ENCODE data around the gene PTPRN2.

DNA sequence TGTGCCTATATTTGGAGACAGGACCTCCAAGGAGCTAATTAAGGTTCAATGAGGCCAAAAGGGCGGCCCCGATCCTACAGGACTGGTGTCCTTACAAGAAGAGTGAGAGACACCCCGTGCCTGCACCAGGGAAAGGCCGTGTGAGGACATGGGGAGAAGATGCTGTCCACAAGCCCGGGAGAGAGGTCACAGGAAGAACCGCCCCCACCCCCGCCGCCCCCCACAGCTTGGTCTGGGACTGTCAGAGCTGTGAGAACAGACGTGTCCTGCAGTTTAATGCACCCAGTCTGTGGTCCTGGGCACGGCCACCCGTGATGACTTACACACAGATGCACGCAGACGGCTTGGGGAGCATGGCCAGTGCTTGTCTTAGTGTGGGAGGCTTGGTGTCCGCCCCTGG, 851.3 kb downstream of the PTPRN2 start:
- TF ChIP-seq FOXM1 (IDR thresholded peaks at IDR 0.05; ENCODE audit: borderline replicate concordance) = no peak
- TF ChIP-seq, protein P1, sequence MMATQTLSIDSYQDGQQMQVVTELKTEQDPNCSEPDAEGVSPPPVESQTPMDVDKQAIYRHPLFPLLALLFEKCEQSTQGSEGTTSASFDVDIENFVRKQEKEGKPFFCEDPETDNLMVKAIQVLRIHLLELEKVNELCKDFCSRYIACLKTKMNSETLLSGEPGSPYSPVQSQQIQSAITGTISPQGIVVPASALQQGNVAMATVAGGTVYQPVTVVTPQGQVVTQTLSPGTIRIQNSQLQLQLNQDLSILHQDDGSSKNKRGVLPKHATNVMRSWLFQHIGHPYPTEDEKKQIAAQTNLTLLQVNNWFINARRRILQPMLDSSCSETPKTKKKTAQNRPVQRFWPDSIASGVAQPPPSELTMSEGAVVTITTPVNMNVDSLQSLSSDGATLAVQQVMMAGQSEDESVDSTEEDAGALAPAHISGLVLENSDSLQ (IDR thresholded peaks at IDR 0.05) = no peak
- no peak for TF ChIP-seq CTBP1 (IDR thresholded peaks at IDR 0.05; ENCODE audit: borderline replicate concordance)
- TF ChIP-seq ZNF384 (IDR thresholded peaks at IDR 0.05) = no peak
- no peak for TF ChIP-seq FOXK2 (IDR thresholded peaks at IDR 0.05)
- no peak for TF ChIP-seq SUZ12 (IDR thresholded peaks at IDR 0.05)
- no peak for TF ChIP-seq LEF1 (IDR thresholded peaks at IDR 0.05; ENCODE audit: borderline replicate concordance)
- no peak for TF ChIP-seq ELF4 (IDR thresholded peaks at IDR 0.05)
- TF ChIP-seq SP1 (IDR thresholded peaks at IDR 0.05) = no peak
- no peak for TF ChIP-seq BHLHE40 (IDR thresholded peaks at IDR 0.05; ENCODE audit: borderline replicate concordance)
- TF ChIP-seq ARNT (IDR thresholded peaks at IDR 0.05) = no peak
